SH-SY5Y (cell line): Measurements from ENCODE around the gene RBMS3.

Source experiments
- GATA2 ChIP-seq: IDR thresholded peaks from 2 replicates; pipeline ENCODE4 v1.6.1; 2011; ENCODE audit warnings: mild to moderate bottlenecking, low read depth, low read length
- GATA3 ChIP-seq: IDR thresholded peaks from 2 replicates; pipeline ENCODE4 v1.6.1; 2011; ENCODE audit warnings: low read depth, mild to moderate bottlenecking, low read length, moderate library complexity

RBMS3 gene

DNA sequence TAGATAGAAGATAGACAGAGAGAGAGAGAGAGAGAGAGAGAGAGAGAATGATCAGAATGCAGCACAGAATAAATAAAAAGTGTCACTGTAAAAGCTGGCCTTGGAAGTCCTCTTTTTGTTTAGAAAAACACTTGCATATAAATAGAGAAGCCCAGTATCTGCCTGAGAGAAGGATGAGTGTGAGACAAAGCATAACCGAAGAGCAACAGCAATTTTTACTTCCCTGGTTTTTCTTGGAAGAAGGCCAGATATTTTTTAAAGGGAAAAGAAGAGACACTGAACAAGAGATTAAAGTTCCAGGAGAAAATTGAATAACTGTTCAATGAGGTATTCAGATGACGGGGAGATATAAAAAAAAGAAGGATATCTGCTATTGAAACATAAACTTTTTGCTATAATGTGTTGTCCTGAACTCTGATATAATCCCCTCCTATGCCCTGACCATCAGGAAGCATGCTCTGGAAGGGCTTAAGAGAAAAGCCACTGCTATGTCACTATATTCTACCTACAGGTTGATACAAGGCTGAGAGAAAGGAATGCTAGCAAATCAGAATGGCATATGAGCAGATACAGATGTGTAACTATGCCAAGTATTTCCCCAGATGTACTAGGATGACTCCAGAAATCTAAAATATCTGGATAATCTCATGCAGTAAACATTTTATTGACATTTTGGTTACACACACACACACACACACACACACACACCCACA lies 358.9 kb downstream of the RBMS3 start:
- TF ChIP-seq GATA3 (no peak), GATA2 (no peak)

GRCh38 chr3:29642393-29643033 lies 361.6 kb downstream of the RBMS3 start:
- TF ChIP-seq GATA2 (no peak), GATA3 (no peak)

GRCh38 chr3:29643034-29643425 lies 362.2 kb downstream of the RBMS3 start:
- TF ChIP-seq GATA3, result peak; percentile 93
- peak; percentile 96 for TF ChIP-seq GATA2

DNA sequence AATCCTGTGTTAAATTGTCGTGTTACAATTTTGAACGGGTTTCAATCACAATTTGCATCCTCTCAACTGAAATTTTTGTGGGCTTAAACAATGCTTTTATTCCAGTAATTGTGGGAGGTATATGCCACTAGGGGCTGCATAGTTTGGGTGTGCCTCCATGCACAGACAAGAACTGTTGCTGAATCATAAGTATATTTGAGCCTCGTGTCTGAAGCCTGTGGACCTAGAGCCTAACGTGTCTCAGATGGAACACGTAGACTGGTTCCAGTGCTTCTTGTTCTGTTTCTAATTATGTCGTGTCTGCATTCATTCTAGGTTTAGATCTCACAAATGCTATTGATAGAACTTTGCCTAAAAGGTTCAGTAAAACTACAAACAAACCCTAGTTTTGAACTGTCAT lies 363.4 kb downstream of the RBMS3 start:
- TF ChIP-seq GATA2 (no peak), GATA3 (no peak)

GRCh38 chr3:29644956-29645636 lies 364.2 kb downstream of the RBMS3 start:
- TF ChIP-seq GATA2 (no peak), GATA3 (no peak)

DNA sequence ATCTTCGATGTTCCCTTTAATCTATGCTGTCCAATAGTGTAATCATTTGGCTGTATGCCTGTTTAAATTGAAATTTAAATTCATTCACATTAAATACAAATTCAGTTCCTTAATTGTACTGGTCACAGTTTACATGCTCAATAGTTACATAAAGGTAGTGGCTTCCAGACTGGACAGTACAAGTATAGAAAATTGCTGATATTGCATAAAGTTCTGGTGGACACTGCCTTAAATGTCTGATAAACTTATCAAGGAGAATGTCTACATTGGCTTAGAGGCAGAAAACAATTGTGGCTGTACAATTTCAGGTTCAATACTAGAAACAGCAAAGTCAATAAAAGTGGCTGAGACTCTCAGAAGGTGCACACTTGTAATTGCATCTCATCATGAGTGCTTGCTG lies 365.2 kb downstream of the RBMS3 start:
- TF ChIP-seq GATA3, result no peak

GRCh38 chr3:29649815-29650547 lies 369.1 kb downstream of the RBMS3 start:
- TF ChIP-seq GATA2 (no peak), GATA3 (no peak)

DNA sequence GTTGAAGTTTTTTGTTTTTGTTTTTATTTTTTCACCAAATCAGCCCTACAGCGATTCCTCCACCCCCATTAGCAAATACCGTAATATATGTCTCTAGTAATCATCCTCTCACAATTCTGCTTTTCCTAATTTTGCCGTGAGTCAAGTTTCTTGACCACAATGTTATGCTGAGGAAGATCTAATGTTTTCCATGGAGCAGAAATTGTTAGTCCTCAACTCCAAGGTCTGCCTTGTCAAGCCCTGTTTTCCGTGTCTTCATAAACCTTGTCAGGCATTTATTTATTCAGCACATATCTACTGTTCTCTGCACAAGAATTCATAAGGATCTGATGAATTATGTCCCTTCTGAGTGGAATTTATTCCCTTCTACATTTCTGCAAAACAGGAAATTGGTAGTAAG lies 372.8 kb downstream of the RBMS3 start:
- TF ChIP-seq GATA2 (no peak), GATA3 (no peak)

GRCh38 chr3:29655015-29655747 lies 374.3 kb downstream of the RBMS3 start:
- TF ChIP-seq GATA2 (no peak), GATA3 (no peak)

DNA sequence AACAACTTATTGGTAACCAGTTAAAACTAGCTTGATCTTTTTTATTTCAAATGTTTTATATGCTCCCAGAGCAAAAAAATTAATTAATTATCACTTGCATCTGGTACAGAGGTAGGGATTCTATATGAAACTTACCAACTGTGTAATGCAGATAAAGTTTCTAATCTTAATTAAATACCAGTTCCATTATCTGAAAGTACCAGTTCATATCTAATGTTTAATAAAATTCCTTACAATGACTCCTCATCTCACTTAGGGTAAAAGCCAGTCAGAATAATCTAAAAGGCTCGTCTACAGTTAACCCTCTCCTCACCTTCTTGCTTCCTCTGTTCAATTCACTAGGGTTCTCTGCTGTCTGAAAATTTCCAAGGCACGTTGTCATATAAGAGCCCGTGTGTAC lies 384.8 kb downstream of the RBMS3 start:
- TF ChIP-seq GATA2, result no peak
- TF ChIP-seq GATA3, result no peak

DNA sequence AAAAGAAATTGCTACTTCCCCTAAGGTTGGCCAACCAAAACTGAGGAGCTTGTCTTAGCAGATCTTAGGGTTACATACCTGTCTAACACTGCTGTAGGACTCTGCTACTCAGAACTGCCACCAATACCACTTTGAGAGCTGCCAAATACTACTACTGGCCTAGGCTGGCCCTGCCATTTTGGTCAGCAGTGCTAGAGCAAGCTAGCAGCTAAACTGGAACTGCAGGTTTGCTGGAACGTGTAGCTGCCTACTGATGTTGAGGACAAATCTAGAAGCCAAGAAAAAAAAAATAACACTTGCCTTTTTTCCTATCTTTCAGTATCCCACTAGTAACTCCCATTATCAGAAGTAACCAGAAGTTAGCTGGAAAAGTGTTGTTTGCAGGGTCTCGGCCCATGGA lies 387.4 kb downstream of the RBMS3 start:
- TF ChIP-seq GATA2 (no peak), GATA3 (no peak)

DNA sequence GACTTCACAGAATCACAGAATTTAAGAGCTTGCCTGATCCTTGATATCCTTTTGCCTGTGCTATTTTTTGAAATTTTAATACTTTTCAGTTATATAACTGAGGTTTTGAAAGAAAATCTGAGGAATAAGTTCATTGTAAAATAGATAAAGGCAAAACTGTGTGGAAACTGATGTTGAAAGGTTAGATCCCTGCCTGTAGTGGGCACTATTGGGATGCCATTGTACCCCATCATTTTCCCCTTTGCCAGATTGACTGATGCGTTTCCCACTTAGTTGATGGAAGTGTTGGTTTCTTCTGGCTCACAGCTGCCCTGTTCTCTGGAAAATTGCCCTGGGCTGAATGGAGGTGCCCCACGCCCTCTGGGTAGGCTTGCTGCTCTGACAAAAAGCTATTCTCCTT lies 387.9 kb downstream of the RBMS3 start:
- TF ChIP-seq GATA3 (no peak), GATA2 (no peak)

- TF ChIP-seq GATA2 (no peak), GATA3 (no peak)
Measured at GRCh38 chr3:29677421-29677820, 396.6 kb downstream of the RBMS3 start.

- no peak; the same call in 1 of the 2 replicates for TF ChIP-seq GATA3
- TF ChIP-seq GATA2, result 0 out of 2 replicates have a peak, but pooled peaks have one; percentile 19
Measured at GRCh38 chr3:29679944-29680343, 399.1 kb downstream of the RBMS3 start.
